NCI-H526 treated with DMSO at 0.1 percent for 48 hours (cell line): ENCODE results near the gene TRIM32.

Source experiments
- DNase-seq: peaks from one replicate; lab custom pipeline; 2025; lab: John Stamatoyannopoulos, UW

Gene TRIM32

DNA sequence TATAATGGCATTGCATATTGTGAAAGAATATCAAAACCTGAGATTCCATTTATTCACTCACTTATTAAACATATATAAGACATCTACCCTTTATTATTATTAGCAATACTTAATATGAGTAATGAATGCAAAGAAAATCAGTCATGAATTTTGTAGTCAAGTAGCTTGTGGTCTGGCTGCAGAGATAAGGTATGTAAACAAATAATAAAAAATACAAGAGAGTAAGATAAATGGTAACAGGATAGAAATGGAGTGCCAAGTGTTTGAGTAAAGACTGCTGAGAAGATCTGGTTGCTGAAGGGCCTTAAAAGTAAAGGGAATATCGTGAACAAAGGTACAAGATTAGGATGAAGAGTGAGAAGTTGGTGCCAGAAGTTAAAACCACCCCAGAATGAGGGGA, 18.4 kb downstream of the TRIM32 start:
- DNase-seq = no peak

DNA sequence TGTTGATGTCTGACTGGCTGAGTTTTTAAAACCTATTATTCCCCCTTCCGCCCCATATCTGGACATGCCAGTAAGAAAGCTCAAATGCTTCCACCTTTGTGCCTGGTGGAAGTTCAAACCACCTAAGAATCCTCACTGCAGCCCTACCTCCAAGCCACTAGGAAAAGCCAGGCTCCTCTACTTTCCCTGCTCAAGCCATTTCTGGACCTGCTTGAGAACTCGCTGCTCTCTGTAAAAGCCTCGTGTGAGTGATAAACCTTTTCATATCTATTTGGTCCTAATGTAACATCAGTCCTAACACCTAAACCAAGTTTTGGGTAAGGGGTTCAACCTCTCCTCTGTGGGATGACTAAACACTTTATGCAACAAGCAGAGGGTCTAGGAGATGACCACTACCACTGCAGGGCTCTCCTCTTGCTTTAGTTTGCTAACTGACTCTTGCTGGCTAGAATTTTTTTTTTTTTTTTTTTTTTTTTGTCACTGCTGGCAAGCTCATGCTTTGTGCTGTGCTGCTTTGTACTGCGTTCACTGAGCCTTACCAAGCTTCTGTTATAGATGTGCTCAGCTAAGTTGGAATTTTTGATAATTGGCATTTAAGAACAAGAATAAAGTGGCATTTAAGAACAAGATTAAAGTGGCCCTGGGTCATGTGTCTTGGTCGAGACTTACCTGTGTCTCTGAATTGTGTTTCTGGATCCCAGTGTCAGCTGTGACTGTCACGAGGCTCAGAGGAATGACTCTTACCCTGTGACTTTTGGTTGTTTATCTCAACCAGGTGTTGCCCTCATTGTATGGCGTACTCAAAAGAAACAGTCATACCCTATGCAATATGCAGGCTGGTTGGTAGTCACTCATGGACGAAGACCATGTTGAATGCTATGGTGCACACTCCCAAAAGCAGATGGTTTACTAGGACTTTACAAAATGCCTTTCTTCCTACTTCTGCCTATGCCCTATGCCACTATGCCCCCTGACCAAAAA, 19.5 kb downstream of the TRIM32 start:
- DNase-seq = no peak

DNA sequence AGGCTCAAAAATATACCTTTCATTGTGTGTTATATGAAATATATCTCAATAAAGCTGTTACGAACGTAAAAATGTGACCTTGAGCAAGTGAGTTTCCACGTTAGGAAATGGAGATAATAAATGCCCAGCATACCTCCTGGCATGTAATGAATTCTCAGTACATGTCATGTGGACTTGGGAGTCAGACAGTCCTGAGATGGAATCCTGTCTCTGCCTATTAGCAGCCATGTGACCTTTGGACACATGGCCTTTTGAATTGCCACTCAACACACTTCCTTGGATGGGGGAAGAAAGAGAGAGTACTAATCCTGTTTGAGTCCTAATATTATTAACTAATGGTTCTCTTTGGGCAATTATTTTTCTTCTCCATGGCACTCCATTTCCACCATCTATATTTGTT, 25.7 kb downstream of the TRIM32 start:
- no peak for DNase-seq

DNA sequence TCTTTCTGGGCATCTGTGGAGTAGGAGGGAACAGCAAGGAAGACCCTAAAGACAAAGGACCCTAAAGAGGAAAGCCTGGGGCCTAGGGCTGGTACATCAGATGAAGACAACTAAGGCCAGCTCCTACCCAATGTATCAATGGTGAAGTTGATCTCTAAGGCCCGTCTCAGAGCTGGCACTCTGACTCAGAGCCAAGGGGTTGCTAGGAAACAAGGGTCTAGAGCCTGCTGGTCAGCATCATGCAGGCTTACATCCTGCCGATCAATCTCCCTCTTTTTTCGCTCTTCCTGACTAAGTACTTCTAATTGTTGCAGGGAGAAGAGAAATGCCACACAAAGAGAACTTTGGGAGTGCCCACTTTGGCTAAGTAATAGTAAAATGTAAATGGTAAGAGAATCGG, 26.2 kb downstream of the TRIM32 start:
- DNase-seq = no peak

DNA sequence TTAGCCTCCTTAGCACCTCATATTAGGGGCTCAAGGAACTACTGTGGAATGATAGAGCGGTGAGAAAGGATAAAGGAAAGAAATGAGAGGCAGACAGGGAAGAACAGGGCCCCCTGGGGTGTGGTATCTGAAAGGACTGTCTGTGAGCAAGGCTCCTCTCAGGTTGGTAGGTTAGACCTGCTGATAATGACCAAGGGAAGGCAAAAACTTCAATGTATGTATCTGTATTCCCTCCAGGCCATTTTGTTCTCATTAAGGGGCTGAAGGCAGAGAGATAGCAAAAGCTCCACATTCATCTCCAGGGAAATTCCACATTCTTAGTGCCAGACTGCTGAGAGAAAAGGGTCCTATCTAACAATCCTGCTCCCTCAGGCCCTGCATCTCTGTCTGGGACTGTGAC, 28.6 kb downstream of the TRIM32 start:
- no peak for DNase-seq

DNA sequence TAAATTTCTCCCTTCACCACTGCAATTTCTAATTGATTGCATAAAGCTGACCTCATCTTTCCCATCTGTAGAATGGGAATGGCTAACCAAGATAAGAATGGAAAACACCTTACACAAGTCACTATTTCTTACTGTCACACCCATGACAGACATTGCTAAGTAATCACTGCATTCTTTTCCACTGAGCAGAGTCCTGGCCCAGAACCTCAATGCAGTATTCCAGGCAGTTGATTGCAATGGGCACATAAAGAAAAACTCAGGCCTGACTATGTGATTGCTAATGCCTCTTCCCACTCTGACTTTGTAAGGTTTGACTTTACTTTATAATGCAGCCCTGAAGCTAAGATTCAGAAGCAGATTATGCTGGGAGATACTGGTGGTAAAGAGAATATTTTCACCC, 29.3 kb downstream of the TRIM32 start:
- no peak for DNase-seq

DNA sequence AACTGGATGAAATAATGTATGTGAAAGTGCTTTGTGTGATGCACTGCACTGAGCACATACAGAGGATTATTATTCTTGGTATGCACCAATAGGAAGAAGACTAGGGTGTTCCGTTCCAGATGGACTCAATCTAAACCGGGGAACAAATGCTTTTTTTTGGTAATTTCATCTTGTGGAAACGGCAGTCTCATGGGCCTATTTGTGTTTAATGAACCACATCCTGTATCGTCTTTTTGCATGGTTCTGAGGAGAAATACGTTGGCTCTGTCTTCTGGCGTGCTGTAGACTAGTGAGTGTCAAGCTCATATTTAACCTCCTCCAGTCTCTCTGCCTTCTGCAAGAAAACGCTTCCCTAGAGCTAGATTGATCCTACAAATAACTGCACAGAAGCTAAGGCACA, 30.0 kb downstream of the TRIM32 start:
- DNase-seq = no peak

DNA sequence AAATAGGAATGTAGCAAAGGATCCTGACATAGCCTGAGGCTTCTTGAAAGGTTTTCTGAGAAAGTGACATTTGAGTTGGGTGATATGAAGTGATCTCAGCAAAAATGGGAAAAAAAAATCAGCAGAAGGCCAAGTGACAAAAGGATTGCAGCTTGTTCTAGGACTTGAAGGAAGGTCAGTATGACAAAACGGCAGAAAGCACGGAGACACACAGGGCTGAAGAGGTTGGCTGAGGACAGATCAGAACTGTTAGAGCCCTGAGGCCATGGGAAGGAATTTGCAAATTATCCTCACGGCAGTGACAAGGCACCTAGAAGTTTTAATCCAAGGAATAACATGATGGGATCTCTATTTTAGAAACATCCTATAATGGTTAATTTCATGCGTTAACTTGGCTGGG, 31.0 kb downstream of the TRIM32 start:
- no peak for DNase-seq

DNA sequence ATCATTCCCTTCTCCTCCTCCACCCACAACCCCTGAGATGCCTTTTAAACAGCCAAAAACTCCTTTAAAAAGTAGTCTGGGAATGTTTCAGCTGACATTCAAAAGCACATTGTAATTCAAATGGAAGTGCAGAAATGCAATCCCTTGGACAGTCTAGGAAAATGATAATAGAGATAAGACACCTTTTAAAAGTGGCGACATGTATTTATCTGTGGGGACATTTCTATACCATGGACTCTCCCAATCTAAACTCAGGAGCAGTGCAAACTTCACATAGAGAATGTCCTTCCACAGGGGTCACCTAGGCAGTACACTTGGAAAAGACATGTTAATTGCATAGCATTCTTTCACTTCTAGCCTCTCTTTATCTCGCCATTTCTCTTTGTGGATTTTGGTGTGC, 33.0 kb downstream of the TRIM32 start:
- DNase-seq = no peak

DNA sequence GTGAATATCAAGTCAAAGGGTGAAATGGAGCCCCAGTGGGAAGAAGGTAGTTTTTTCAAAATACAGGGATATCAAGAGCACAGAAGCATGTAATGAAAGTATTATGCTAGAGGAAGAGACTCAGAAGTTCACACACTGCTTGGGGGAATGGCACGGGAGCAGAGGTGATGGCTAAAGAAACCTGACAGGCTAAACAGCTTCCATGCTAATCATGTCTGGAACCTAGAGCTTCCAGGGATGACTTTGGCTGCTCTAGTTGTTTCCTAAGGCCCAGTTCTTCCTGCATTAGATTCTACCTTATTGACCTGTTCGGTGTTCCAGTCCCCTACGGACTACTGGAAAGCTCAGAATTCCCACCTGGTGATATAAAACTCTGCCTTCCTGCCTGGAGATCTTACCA, 34.3 kb downstream of the TRIM32 start:
- no peak for DNase-seq

DNA sequence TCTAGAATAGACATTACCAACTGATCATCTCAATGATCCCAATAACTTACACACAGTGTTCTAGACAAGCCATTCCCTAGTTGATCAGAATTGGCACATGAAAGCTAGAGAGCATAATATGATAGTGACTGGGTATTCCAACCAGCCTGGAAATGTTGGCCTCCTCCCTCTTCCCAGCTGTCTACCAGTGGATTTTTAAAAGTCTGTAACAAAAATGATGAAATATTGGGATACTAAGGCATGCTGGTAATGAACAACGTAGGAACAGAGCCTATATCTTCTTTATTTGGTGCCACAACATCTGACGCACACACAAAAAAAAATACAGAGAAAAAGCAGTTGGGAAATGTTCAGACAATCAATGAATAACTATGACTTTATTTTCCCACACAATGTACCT, 34.8 kb downstream of the TRIM32 start:
- no peak for DNase-seq

DNA sequence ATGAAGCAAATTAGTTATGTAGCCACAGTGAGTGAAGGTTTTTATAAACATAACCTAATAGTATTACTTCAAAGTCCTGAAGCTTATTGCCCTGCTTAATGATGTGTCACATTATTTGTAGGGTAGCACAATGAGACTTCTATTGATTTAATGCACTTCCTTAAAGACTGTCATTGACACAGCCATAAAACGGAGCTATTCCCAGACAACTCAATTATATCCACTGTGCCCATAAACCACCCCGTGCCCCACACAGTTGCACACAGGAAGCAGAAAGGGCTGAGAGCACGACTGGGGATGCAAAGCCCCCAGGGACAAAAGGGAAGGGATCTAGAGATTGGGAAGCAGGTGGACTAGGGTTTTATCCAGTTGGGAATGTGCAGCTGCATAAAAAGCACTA, 37.0 kb downstream of the TRIM32 start:
- no peak for DNase-seq

DNA sequence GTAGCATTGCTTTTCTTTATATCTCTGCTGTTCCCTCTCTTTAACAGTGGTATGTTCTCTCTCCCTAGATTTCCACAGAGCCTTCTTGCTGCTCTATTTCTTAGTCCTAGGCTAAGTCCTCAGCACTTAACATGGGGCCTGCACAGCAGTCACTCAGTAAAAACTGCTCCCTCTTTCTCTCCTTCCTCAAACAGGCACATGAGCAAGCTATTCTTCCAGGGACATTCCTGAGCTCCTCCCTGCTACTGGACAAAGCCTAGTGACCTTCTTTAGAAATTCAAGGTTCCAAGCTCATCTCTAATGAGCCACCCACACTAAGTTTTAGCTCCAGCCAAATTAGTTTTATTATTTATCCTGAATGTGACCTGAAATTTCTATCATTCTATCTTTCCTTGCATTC, 39.5 kb downstream of the TRIM32 start:
- no peak for DNase-seq

DNA sequence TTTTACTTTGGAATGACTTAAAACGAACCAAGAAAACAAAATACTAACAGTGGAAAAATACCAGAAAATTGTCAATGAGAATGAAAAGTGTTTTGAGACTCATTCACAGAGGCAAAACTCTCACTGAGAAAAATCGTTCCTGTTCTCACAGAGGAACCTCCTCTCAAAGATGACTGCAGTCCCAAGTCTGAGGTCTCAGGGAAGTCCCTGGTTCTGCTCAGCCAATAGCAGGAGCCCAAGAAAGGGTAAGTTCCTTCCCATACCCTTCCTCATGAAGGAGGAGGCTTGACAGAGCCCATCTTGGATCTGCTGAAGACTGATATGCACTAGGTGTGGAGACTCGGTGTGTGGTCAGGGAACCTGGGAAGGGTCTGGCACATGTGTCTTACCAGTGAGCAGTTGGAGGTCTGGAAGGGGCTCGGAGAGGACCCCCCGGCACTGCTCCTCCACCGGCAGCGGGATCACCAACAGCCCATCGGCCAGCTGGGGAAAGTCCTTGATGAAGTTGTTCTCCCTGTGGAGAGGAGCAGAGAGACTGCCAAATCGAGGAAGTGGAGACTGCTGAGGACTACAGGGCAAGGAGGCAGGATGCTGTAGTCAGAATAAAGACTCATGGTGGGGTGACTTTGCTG, 46.0 kb downstream of the TRIM32 start:
- no peak for DNase-seq

DNA sequence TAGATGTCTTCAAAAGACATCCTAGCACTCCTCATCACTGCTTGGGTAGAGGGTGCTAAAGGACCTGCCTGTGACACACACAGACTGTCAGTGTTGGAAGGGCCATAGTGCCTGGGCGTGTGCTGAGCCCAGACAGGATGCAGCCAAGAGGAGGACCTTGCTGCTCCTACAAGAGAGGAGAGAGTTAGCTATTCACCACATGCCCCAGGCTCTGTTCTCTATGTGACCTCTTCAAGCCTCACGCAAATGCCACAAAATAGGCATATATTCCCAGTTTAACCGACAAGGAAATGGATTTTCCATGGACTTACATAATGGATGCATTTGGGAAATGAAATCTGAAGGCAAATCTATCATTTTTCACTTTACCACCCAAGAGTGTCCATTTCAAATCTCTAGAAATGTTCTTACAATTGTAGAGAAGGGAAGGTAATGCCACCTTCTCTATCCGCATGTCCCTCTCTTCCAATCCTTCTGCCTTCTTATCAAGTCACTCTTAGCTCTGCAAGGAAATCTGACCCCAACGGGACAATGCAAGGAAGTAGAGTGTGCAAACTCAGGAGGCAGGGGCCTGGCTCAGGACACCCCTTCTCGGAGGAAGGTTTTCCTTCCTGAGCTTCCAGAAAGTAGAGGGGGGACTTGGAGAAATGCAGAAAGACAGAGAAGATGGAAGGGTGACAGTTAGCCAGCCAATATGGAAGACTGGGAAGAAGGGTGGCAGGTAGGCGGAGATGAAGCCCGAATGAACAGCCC, 49.5 kb downstream of the TRIM32 start:
- no peak for DNase-seq

DNA sequence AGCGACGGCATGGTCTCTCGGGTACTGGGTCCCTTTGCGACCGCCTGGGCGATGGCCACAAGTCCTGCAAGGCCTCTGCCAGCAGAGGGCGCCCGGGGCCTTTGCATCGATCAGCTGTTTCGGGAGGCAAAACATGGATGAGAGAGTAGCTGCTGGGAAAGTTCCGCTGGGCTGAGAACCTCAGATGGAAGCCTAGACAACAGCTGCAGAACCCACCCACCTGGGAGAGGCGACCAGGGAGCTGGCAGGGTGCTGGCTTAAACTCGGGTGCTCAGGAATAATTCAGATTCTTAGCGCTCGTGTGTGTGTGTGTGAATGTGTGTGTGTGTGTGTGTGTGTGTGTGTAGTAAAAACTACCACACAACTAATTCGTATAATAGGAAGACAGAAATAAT, 50.0 kb downstream of the TRIM32 start:
- DNase-seq = peak; percentile 17

DNA sequence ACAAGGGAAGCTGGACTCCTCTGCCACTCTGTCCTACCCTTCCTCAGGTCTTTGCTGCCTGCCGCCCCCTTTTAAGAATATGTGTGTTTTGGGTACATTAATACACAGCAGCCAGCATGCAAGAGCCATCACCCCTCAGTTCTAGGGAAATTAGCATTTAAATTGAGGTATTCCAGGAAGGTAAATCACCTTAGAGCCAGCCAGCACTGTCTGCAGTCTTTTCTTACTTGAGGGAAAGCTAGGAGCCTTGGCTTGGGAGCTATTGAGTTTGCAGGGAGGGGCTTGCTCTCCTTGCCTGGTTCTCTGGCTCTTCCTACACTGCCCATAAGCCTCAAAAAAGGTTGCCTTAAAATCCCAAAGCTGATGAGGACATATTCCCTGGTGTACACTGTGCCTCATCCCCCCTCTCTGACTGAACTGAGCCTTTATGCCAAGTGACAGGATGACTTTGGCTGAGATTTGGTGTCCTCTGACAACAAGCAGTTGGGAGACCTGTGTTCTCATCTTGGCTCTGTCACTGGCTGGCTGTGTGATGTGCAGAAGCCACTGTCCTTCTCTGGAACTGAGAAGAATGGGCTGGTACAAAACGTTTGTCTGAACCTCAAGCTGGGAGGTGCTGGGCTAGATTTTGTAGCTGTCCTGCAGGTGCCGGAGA, 54.1 kb downstream of the TRIM32 start:
- no peak for DNase-seq

DNA sequence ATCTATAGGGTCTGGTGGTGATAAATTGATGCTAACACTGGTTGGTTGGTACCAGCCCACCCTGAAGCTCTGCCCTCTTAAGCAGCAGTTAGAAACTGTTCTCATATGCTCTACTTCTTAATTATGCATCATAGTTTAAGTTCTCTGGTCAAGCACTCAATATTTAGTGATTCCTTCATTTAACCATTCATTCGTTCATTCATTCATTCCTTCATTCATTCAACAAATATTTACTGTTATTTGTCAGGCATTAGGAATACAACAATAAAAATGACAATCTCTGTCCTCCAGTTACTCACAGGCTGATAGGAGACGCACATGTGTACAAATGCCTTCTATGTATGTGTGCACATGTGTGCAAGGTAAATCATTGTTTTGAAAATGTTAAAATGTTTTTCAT, 54.6 kb downstream of the TRIM32 start:
- DNase-seq = no peak

DNA sequence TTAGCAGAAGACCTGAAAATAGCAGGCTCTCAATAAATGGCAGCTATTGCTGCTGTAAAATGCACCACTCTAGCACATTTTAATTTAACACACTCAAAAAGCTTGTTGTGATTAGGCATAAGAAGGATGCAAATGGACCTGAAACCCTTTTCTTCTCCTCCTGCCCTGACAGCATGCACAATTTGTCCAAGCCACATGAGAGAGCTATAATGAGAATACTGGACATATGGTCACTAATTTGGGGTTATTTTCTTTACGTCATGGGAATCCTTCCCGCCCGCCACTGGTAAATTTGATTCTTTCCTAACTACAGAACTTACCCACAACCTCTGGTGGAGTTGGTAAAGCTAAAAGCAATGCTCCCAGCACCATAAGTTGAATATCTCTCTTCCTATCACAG, 62.1 kb downstream of the TRIM32 start:
- DNase-seq = no peak

DNA sequence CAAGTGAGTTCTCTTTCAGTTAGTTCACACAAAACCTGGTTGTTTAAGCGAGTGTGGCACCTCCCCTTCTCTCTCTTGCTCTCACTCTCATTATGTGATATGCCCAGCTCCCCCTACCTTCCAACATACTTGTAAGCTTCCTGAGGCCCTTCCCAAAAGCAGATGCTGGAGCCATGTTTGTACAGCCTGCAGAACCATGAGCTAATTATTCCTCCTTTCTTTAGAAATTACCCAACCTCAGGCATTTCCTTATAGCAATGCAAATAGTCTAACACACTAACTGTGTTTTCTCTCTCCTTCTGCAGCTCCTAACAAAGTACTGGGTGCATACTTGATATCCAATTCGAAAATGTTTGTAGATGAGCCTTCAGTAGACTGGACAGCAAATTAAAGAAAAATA, 62.7 kb downstream of the TRIM32 start:
- no peak for DNase-seq

DNA sequence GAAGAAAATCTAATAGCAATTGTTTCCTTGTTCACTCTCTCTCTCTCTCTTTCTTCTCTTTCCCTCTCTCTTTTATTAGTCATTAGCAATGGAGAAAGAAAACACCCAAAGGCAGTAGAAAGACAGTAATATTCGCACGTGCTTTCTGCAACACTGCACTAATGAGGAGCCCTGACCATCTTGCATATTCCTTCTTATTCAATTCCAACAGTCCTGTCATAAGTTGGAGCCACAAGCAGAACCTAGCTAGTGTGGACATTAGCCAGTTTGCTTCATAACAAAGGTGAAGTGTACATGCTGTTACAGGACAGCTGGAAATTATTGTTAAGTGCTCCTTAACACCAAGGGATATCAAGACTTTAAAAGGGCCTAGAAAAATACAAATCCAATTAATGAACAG, 63.4 kb downstream of the TRIM32 start:
- no peak for DNase-seq
